Uterine smooth muscle cell (primary cell): ENCODE data around the gene TMA7B. TPM values are rescaled to one million over a fixed set of nuclear protein-coding genes. Genes with fewer than 3 reads are reported as not detected.

Source experiments
- total RNA-seq: library from RNA; depleted of rRNA; stranded (reverse); fragments of >200 nt; gene quantifications from 2 replicates; pipeline ENCODE4 v1.2.3, GENCODE V29; 2014

The TMA7B gene
- not detected in 2 replicates for total RNA-seq

GRCh38 chr22:39959640-39960447, at the start of gene TMA7B:
TSS of gene TMA7B (plus strand) at chr22:39960397. CDS start at chr22:39964375, 3,978 bp downstream.

DNA sequence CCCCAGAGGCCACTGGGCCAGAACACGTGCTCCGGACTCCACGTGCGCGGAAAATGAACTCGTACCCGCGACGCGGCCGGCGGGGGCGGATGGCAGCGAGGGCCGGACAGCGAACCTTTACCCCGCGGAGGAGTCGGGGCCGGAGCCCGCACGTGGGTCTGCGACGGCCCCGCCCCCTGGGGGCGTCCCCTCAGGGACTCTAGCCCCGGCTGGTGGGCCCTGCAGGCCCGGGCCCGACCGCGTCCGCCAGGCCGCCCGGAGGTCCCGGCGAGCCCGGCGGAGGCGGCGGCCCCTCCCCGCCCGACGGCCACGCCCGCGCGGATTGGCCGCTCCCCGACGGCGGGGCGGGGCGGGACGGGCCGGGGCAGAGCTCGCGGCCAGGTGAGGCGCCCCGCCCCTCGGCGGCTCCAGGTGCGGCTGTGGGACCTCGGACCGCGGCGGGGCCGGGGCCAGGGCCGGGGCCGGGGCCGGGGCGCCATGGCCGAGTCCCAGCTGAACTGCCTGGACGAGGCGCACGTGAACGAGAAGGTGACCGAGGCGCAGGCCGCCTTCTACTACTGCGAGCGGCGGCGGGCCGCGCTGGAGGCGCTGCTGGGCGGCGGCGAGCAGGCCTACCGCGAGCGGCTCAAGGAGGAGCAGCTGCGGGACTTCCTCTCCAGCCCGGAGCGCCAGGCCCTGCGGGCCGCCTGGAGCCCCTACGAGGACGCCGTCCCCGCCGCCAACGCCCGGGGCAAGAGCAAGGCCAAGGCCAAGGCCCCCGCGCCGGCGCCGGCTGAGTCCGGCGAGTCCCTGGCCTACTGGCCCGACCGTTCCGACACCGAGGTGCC, 34.6 kb downstream of the TMA7B start, which contains the start of gene FAM83F:
Gene FAM83F (plus strand): TSS at position 389 of the 827 bp plus-strand sequence. CDS start 89 bp downstream, at position 478.

Other genes starting within 250 kb of the TMA7B start
- not detected in 2 replicates for gene ENTHD1, start 66.6 kb upstream of the TMA7B start, total RNA-seq
- gene GRAP2, start 59.3 kb upstream of the TMA7B start, total RNA-seq: not detected in 2 replicates
- gene FAM83F, start 34.6 kb downstream of the TMA7B start, total RNA-seq: under 0.01 TPM in 1 of 2 replicates, not detected in the other
- gene TNRC6B, start 217.5 kb downstream of the TMA7B start, total RNA-seq: 20.2 and 21.2 TPM in 2 replicates